A549 (cell line): ENCODE measurements around the gene VSX1.

Experiments used
- CTCF ChIP-seq: fragments of >200 bp; sonication (Bioruptor Twin); formaldehyde crosslinking; IDR thresholded peaks from 3 replicates; pipeline ENCODE4 v1.5.1; 2016
- EP300 ChIP-seq, 2 experiments: fragments of >200 bp; sonication (Bioruptor Twin); formaldehyde crosslinking; IDR thresholded peaks; 2 replicates in 1 of 2; 3 replicates in 1 of 2; pipeline ENCODE4 v1.6.1; 2016 to 2017
- HEYL ChIP-seq: fragments of 250-450 bp; sonication (Bioruptor Pico); IDR thresholded peaks from 2 replicates; pipeline ENCODE4 v1.8.0; 2021; ENCODE audit warnings: mild to moderate bottlenecking, moderate library complexity
- KDM1A ChIP-seq: fragments of 200-600 bp; sonication (generic); IDR thresholded peaks from 2 replicates; pipeline ENCODE4 v1.6.1; 2016; ENCODE audit warnings: low read depth, mild to moderate bottlenecking
- MAFK ChIP-seq: fragments of 450-650 bp; IDR thresholded peaks from 2 replicates; pipeline ENCODE4 v1.6.1; 2014; ENCODE audit not compliant: partially characterized antibody
- NPAS2 ChIP-seq: fragments of 250-450 bp; sonication (Bioruptor Pico); IDR thresholded peaks from 2 replicates; pipeline ENCODE4 v1.8.0; 2022; ENCODE audit warnings: mild to moderate bottlenecking, moderate library complexity, borderline replicate concordance
- POLR2A ChIP-seq: IDR thresholded peaks from 2 replicates; pipeline ENCODE4 v1.6.1; 2012; ENCODE audit warnings: mild to moderate bottlenecking, low read length
- RCOR1 ChIP-seq: fragments of 150-350 bp; IDR thresholded peaks from 2 replicates; pipeline ENCODE4 v1.6.1; 2014; ENCODE audit warnings: antibody characterized with exemption, low read length, low read depth
- REST ChIP-seq: fragments of 200-600 bp; sonication (generic); IDR thresholded peaks from 2 replicates; pipeline ENCODE4 v1.6.1; 2016; ENCODE audit warnings: antibody characterized with exemption, mild to moderate bottlenecking, moderate library complexity
- USF2 ChIP-seq: fragments of 450-650 bp; IDR thresholded peaks from 2 replicates; pipeline ENCODE4 v1.6.1; 2014; ENCODE audit warnings: antibody characterized with exemption

DNA sequence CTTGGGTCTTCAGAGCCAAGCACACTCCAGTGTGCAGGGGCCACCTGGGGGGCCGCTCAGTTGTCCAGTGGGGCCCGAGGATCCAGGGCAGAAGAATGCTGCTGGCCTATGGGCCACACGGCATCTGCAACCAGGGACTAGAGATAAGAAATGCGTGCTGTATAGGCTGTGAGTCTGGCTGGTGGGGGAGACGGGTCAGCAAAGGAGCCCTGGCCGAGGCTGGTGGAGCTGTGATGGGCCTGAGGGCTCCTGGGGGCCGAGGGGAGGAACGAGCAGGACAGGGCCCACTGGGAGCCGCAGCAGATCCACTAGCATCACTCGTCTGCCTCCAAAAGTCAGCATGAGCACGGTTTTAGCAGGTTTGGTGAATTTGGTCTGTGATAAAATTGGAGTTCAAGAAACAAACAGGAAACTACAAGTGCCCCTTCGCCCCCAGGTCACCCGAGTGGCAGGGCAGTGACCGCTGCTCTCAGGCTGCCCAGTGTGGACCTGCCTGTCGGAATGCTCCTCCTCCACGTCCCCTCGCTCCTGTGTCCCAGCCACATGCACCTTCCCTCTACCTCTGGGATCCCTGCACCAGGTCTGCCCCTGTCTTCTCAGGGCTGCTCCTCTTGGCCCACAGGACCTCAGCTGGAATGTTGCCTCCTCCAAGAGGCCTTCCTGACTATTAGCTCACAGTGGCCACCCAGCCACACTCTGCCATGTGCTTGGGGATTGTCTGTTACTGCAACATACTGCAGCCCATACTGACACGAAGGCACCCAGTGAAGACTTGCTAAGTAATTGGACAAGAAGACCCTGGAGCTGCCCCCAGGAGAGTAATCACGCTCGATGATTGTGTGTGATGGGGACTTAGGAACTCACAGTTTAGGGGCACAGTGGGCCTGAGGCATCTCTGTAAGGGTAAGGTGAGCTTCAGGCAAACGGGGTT, 34.9 kb downstream of the VSX1 start:
- TF ChIP-seq POLR2A (no peak), RCOR1 (no peak), USF2 (no peak), REST (no peak), EP300 (IDR thresholded peaks at IDR 0.05) (no peak), CTCF (no peak), HEYL (no peak), NPAS2 (CRISPR knock-in tag) (no peak), KDM1A (no peak), MAFK (no peak)
